SU-DHL-6 (cell line): ENCODE data around the gene OR1S2.

Source experiments
- H2AFZ ChIP-seq: fragments of 200-600 bp; sonication (generic); 2 replicates; pipeline ENCODE4 v1.6.1; 2014; ENCODE audit warnings: low read depth, mild to moderate bottlenecking, moderate library complexity, mixed read lengths, antibody characterized with exemption, low read length; ENCODE audit not compliant: severe bottlenecking
- H3F3A ChIP-seq: fragments of 200-600 bp; shearing (Covaris generic); 2 replicates; pipeline ENCODE4 v1.6.0; 2016; ENCODE audit warnings: antibody characterized with exemption, mild to moderate bottlenecking; ENCODE audit not compliant: insufficient read depth
- H3K27ac ChIP-seq: fragments of 200-600 bp; sonication (generic); 2 replicates; pipeline ENCODE4 v1.5.1; 2016; ENCODE audit warnings: low read depth, mild to moderate bottlenecking, low read length, moderate library complexity, mixed read lengths
- H3K27me3 ChIP-seq: fragments of 200-600 bp; sonication (generic), shearing (Covaris generic); 2 replicates; pipeline ENCODE4 v1.6.0; 2014; ENCODE audit warnings: mild to moderate bottlenecking, low read length
- H3K36me3 ChIP-seq: fragments of 200-600 bp; sonication (generic); 2 replicates; pipeline ENCODE4 v1.6.1; 2014; ENCODE audit warnings: mild to moderate bottlenecking, low read length, mixed read lengths
- H3K4me2 ChIP-seq: fragments of 300-600, 200-600 bp; shearing (Covaris generic), sonication (generic); 2 replicates; pipeline ENCODE4 v1.6.0; 2014; ENCODE audit warnings: low read length, low read depth, mild to moderate bottlenecking; ENCODE audit not compliant: poor library complexity, severe bottlenecking
- H3K4me3 ChIP-seq: fragments of 200-600 bp; sonication (generic); 2 replicates; pipeline ENCODE4 v1.5.1; 2014; ENCODE audit warnings: antibody characterized with exemption, low read length, mild to moderate bottlenecking, mixed read lengths; ENCODE audit not compliant: insufficient read depth, poor library complexity, severe bottlenecking
- H3K79me2 ChIP-seq: fragments of 200-600 bp; sonication (generic); 2 replicates; pipeline ENCODE4 v1.6.1; 2014; ENCODE audit warnings: mild to moderate bottlenecking, low read length, moderate library complexity; ENCODE audit not compliant: insufficient read depth
- H3K9ac ChIP-seq: fragments of 200-600 bp; sonication (generic); 2 replicates; pipeline ENCODE4 v1.7.0; 2014; ENCODE audit warnings: mild to moderate bottlenecking, low read length
- H3K9me2 ChIP-seq: fragments of 200-600 bp; sonication (generic); replicated peaks from 2 replicates; pipeline ENCODE4 v1.6.1; 2014; ENCODE audit warnings: low read length; ENCODE audit not compliant: insufficient read depth
- H3K9me3 ChIP-seq: fragments of 200-600 bp; sonication (generic); 2 replicates; pipeline ENCODE4 v1.6.1; 2014; ENCODE audit warnings: low read length, mixed read lengths; ENCODE audit not compliant: insufficient read depth
- H4K20me1 ChIP-seq: fragments of 200-600 bp; sonication (generic); 2 replicates; pipeline ENCODE4 v1.6.1; 2014; ENCODE audit warnings: low read depth, mild to moderate bottlenecking, antibody characterized with exemption, low read length, moderate library complexity, mixed read lengths
- CTCF ChIP-seq: fragments of 200-600 bp; sonication (generic); IDR thresholded peaks from one replicate; pipeline ENCODE4 v1.5.1; 2017; ENCODE audit warnings: antibody characterized with exemption, mild to moderate bottlenecking, low read length, moderate library complexity; ENCODE audit not compliant: insufficient read depth, poor library complexity, severe bottlenecking
- EZH2phosphoT487 ChIP-seq: fragments of 200-600 bp; sonication (generic), shearing (Covaris generic); conservative IDR thresholded peaks from 2 replicates; pipeline ENCODE4 v1.6.1; 2018; ENCODE audit warnings: mild to moderate bottlenecking, antibody characterized with exemption, low read length, moderate library complexity, mixed read lengths

OR1S2 gene

GRCh38 chr11:58204042-58204441 is at the start of gene OR1S2:
TSS of gene OR1S2 (minus strand) at chr11:58204142. CDS start at chr11:58204142, 0 bp downstream.
- H3K4me3 ChIP-seq, result no peak within 1 kb of the TSS
- no peak within 1 kb of the TSS for H3K27ac ChIP-seq
- 0 out of 2 replicates have a peak, but pooled peaks cover 2% of the 10 kb centered on the region for H3K9me2 ChIP-seq
- TF ChIP-seq CTCF, result no peak
- no peak for TF ChIP-seq EZH2phosphoT487
- H3K36me3 ChIP-seq, result no peaks in the 10 kb centered on the region
- H3K79me2 ChIP-seq, result no peaks in the 10 kb centered on the region
- no peaks in the 10 kb centered on the region for H4K20me1 ChIP-seq
- no peak within 1 kb of the TSS for H2AFZ ChIP-seq
- no peaks in the 10 kb centered on the region for H3K9me3 ChIP-seq
- no peak within 1 kb of the TSS for H3K4me2 ChIP-seq
- no peak within 1 kb of the TSS for H3K9ac ChIP-seq
- H3K27me3 ChIP-seq, result no peaks in the 10 kb centered on the region
- no peaks in the 10 kb centered on the region for H3F3A ChIP-seq

- Histone ChIP-seq H3K4me3 (no peak overlapping the region), H3K9ac (no peak overlapping the region), H3K79me2 (no peaks in the 10 kb centered on the region), H3F3A (no peaks in the 10 kb centered on the region), H3K27ac (no peak overlapping the region), H3K9me2 (no peaks in the 10 kb centered on the region), H3K27me3 (no peaks in the 10 kb centered on the region), H3K9me3 (no peaks in the 10 kb centered on the region; the same call in 1 of the 2 replicates), H2AFZ (no peak overlapping the region), H4K20me1 (no peaks in the 10 kb centered on the region), H3K4me2 (no peak overlapping the region), H3K36me3 (no peaks in the 10 kb centered on the region)
- no peak for TF ChIP-seq CTCF
- TF ChIP-seq EZH2phosphoT487, result no peak
These were observed 40.0 kb upstream of the OR1S2 start for GRCh38 chr11:58243954-58244353.

GRCh38 chr11:58227956-58228615 is 24.1 kb upstream of the OR1S2 start:
- no peaks in the 10 kb centered on the region for H3F3A ChIP-seq
- no peak overlapping the region for H3K4me2 ChIP-seq
- no peaks in the 10 kb centered on the region for H3K79me2 ChIP-seq
- no peaks in the 10 kb centered on the region for H3K9me3 ChIP-seq
- no peak overlapping the region for H3K27ac ChIP-seq
- H3K27me3 ChIP-seq, result no peaks in the 10 kb centered on the region
- 0 out of 2 replicates have a peak, but pooled peaks cover 4% of the 10 kb centered on the region for H4K20me1 ChIP-seq
- H3K4me3 ChIP-seq, result no peak overlapping the region
- no peak overlapping the region for H2AFZ ChIP-seq
- H3K36me3 ChIP-seq, result no peaks in the 10 kb centered on the region
- no peak for TF ChIP-seq CTCF
- no peak for TF ChIP-seq EZH2phosphoT487
- no peaks in the 10 kb centered on the region for H3K9me2 ChIP-seq
- H3K9ac ChIP-seq, result no peak overlapping the region
